Activated naive CD4-positive, alpha-beta T cell treated with anti-CD3 and anti-CD28 coated beads for 36 hours (primary cell): ENCODE data around the gene NAV1. TPM values are rescaled to one million over a fixed set of nuclear protein-coding genes. Genes with fewer than 3 reads are reported as not detected.

Source experiments
- total RNA-seq, 2 experiments: library from RNA; stranded (reverse); gene quantifications; one replicate each; pipeline ENCODE4 v1.2.3, GENCODE V29; 2021

The NAV1 gene
- total RNA-seq, 2 experiments from 2014 or later: 0.62 to 1.2 TPM

Other genes with a start within 250 kb of the NAV1 start
- gene TNNT2, start 161.4 kb upstream of the NAV1 start, total RNA-seq: not detected
- not detected for gene LAD1, start 139.8 kb upstream of the NAV1 start, total RNA-seq
- not detected for gene TNNI1, start 117.4 kb upstream of the NAV1 start, total RNA-seq
- gene PHLDA3, start 69.9 kb upstream of the NAV1 start, total RNA-seq: 10 to 100 TPM; 19.5 TPM
- gene CSRP1, start 32.0 kb upstream of the NAV1 start, total RNA-seq: 10 to 100 TPM; 35.7 to 36.6 TPM